HG02852 (cell line): ENCODE data around the gene IRF2.

Source experiments
- ATAC-seq: cut with Tn5 transposase; IDR thresholded peaks from one replicate; pipeline ENCODE4 v1.9.1; 2021; ENCODE audit warnings: mild to moderate bottlenecking, moderate library complexity; ENCODE audit not compliant: unreplicated experiment

IRF2 gene

GRCh38 chr4:184410748-184411147, 63.6 kb downstream of the IRF2 start:
- no peak for ATAC-seq

GRCh38 chr4:184409911-184410692, 64.2 kb downstream of the IRF2 start:
- peak; percentile 71 for ATAC-seq

- no peak for ATAC-seq
Observed at GRCh38 chr4:184409502-184409901, 64.8 kb downstream of the IRF2 start.

- no peak for ATAC-seq
Observed at GRCh38 chr4:184408684-184409081, 65.7 kb downstream of the IRF2 start.

- no peak for ATAC-seq
Observed at GRCh38 chr4:184408021-184408683, 66.2 kb downstream of the IRF2 start.

GRCh38 chr4:184406958-184407391, 67.4 kb downstream of the IRF2 start:
- no peak for ATAC-seq

GRCh38 chr4:184404047-184404446, 70.3 kb downstream of the IRF2 start:
- no peak for ATAC-seq

- peak; percentile 24 for ATAC-seq
Observed at GRCh38 chr4:184403384-184403781, 71.0 kb downstream of the IRF2 start.

GRCh38 chr4:184402740-184403383, 71.5 kb downstream of the IRF2 start:
- peak; percentile 48 for ATAC-seq

GRCh38 chr4:184402239-184402638, 72.1 kb downstream of the IRF2 start:
- no peak for ATAC-seq

GRCh38 chr4:184401397-184402171, 72.8 kb downstream of the IRF2 start:
- ATAC-seq: no peak

GRCh38 chr4:184400891-184401290, 73.5 kb downstream of the IRF2 start:
- ATAC-seq: no peak

- no peak for ATAC-seq
Observed at GRCh38 chr4:184400375-184400870, 73.9 kb downstream of the IRF2 start.

- ATAC-seq: no peak
Observed at GRCh38 chr4:184399512-184399908, 74.8 kb downstream of the IRF2 start.

GRCh38 chr4:184398741-184399511, 75.4 kb downstream of the IRF2 start:
- no peak for ATAC-seq

GRCh38 chr4:184397516-184398163, 76.7 kb downstream of the IRF2 start:
- ATAC-seq: no peak

GRCh38 chr4:184396570-184397515, 77.5 kb downstream of the IRF2 start:
- ATAC-seq: no peak

GRCh38 chr4:184395971-184396391, 78.4 kb downstream of the IRF2 start:
- peak; percentile 83 for ATAC-seq
